ENCODE data around the gene TBC1D25. TPM values are rescaled to one million over a fixed set of nuclear protein-coding genes. Genes with fewer than 3 reads are reported as not detected.

The TBC1D25 gene
- total and polyA plus RNA-seq, 9 donors, result 3.9 to 10.8 (median 9.0) TPM

- peaks cover 7% of the 10 kb centered on the region for H3K4me1 ChIP-seq (ENCODE audit: control insufficient read depth, insufficient read depth, low read length)
- DNase-seq, result peak; percentile 97
- H3K9me3 ChIP-seq (replicated peaks; ENCODE audit: control insufficient read depth, low read depth, low read length), result no peaks in the 10 kb centered on the region
- H3K4me3 ChIP-seq (ENCODE audit: low read length), result peak within 1 kb of the TSS; percentile 71
- peaks cover 29% of the 10 kb centered on the region for H3K36me3 ChIP-seq (ENCODE audit: control insufficient read depth, insufficient read depth, low read length)
- peak within 1 kb of the TSS; percentile 99 for H3K27ac ChIP-seq (ENCODE audit: low read length)
- 39% methylated on average over 54 of the region's 62 CpGs for WGBS (ENCODE audit: insufficient coverage)
- H3K27me3 ChIP-seq (ENCODE audit: control insufficient read depth, insufficient read depth, low read length), result no peaks in the 10 kb centered on the region
Observed at GRCh38 chrX:48597353-48598264, 58.1 kb downstream of the TBC1D25 start, which contains the start of gene WDR13. WDR13 (plus strand) TSS chrX:48597492; CDS start chrX:48597997, 505 bp downstream.

GRCh38 chrX:48598614-48599013 is 59.1 kb downstream of the TBC1D25 start:
- H3K36me3 ChIP-seq (ENCODE audit: control insufficient read depth, insufficient read depth, low read length), result peaks cover 34% of the 10 kb centered on the region
- no peaks in the 10 kb centered on the region for H3K9me3 ChIP-seq (replicated peaks; ENCODE audit: control insufficient read depth, low read depth, low read length)

GRCh38 chrX:48599341-48599740 is 59.8 kb downstream of the TBC1D25 start:
- Histone ChIP-seq H3K9me3 (replicated peaks; ENCODE audit: control insufficient read depth, low read depth, low read length) (no peaks in the 10 kb centered on the region), H3K36me3 (ENCODE audit: control insufficient read depth, insufficient read depth, low read length) (peaks cover 37% of the 10 kb centered on the region), H3K4me3 (ENCODE audit: low read length) (no peak overlapping the region), H3K27me3 (ENCODE audit: control insufficient read depth, insufficient read depth, low read length) (no peaks in the 10 kb centered on the region), H3K27ac (ENCODE audit: low read length) (no peak overlapping the region), H3K4me1 (ENCODE audit: control insufficient read depth, insufficient read depth, low read length) (peaks cover 7% of the 10 kb centered on the region)
- DNase-seq, result no peak
- WGBS (ENCODE audit: insufficient coverage), result 86% methylated on average over 20 of the region's 20 CpGs

More at GRCh38 chrX:48598614-48599013, 59.1 kb downstream of the TBC1D25 start:
- Histone ChIP-seq H3K4me1 (ENCODE audit: control insufficient read depth, insufficient read depth, low read length) (peaks cover 7% of the 10 kb centered on the region), H3K27ac (ENCODE audit: low read length) (peak overlapping the region; percentile 99), H3K27me3 (ENCODE audit: control insufficient read depth, insufficient read depth, low read length) (no peaks in the 10 kb centered on the region), H3K4me3 (ENCODE audit: low read length) (peak overlapping the region; percentile 71)
- whole genome bisulfite sequencing (ENCODE audit: insufficient coverage), result 85% methylated on average over 25 of the region's 25 CpGs
- DNase-seq, result no peak

- H3K27me3 ChIP-seq (ENCODE audit: control insufficient read depth, insufficient read depth, low read length), result no peaks in the 10 kb centered on the region
- 85% methylated on average over 15 of the region's 19 CpGs for WGBS (ENCODE audit: insufficient coverage)
- no peaks in the 10 kb centered on the region for H3K9me3 ChIP-seq (replicated peaks; ENCODE audit: control insufficient read depth, low read depth, low read length)
- H3K4me1 ChIP-seq (ENCODE audit: control insufficient read depth, insufficient read depth, low read length), result peaks cover 7% of the 10 kb centered on the region
- H3K4me3 ChIP-seq (ENCODE audit: low read length), result no peak overlapping the region
- H3K36me3 ChIP-seq (ENCODE audit: control insufficient read depth, insufficient read depth, low read length), result peaks cover 43% of the 10 kb centered on the region
- no peak overlapping the region for H3K27ac ChIP-seq (ENCODE audit: low read length)
- DNase-seq, result no peak
Observed at GRCh38 chrX:48600226-48600625, 60.7 kb downstream of the TBC1D25 start.

GRCh38 chrX:48601741-48602394 is 62.4 kb downstream of the TBC1D25 start:
- H3K36me3 ChIP-seq (ENCODE audit: control insufficient read depth, insufficient read depth, low read length), result peaks cover 44% of the 10 kb centered on the region
- H3K27ac ChIP-seq (ENCODE audit: low read length), result no peak overlapping the region
- WGBS (ENCODE audit: insufficient coverage), result 74% methylated on average over 7 of the region's 17 CpGs

GRCh38 chrX:48604701-48605100 is 65.2 kb downstream of the TBC1D25 start:
- Histone ChIP-seq H3K9me3 (replicated peaks; ENCODE audit: control insufficient read depth, low read depth, low read length) (no peaks in the 10 kb centered on the region), H3K36me3 (ENCODE audit: control insufficient read depth, insufficient read depth, low read length) (peaks cover 32% of the 10 kb centered on the region), H3K4me1 (ENCODE audit: control insufficient read depth, insufficient read depth, low read length) (no peaks in the 10 kb centered on the region), H3K4me3 (ENCODE audit: low read length) (no peak overlapping the region), H3K27me3 (ENCODE audit: control insufficient read depth, insufficient read depth, low read length) (no peaks in the 10 kb centered on the region), H3K27ac (ENCODE audit: low read length) (no peak overlapping the region)
- no peak for DNase-seq
- WGBS (ENCODE audit: insufficient coverage), result 90% methylated on average over 16 of the region's 16 CpGs

More at GRCh38 chrX:48601741-48602394, 62.4 kb downstream of the TBC1D25 start:
- H3K9me3 ChIP-seq (replicated peaks; ENCODE audit: control insufficient read depth, low read depth, low read length), result no peaks in the 10 kb centered on the region
- no peak for DNase-seq
- H3K4me3 ChIP-seq (ENCODE audit: low read length), result no peak overlapping the region
- H3K27me3 ChIP-seq (ENCODE audit: control insufficient read depth, insufficient read depth, low read length), result no peaks in the 10 kb centered on the region
- H3K4me1 ChIP-seq (ENCODE audit: control insufficient read depth, insufficient read depth, low read length), result peaks cover 7% of the 10 kb centered on the region

- Histone ChIP-seq H3K27ac (ENCODE audit: low read length) (no peak overlapping the region), H3K4me1 (ENCODE audit: control insufficient read depth, insufficient read depth, low read length) (no peaks in the 10 kb centered on the region), H3K36me3 (ENCODE audit: control insufficient read depth, insufficient read depth, low read length) (peaks cover 23% of the 10 kb centered on the region), H3K4me3 (ENCODE audit: low read length) (no peak overlapping the region), H3K27me3 (ENCODE audit: control insufficient read depth, insufficient read depth, low read length) (no peaks in the 10 kb centered on the region), H3K9me3 (replicated peaks; ENCODE audit: control insufficient read depth, low read depth, low read length) (no peaks in the 10 kb centered on the region)
- 46% methylated on average over 3 of the region's 6 CpGs for WGBS (ENCODE audit: insufficient coverage)
- DNase-seq, result no peak
Observed at GRCh38 chrX:48606091-48606490, 66.6 kb downstream of the TBC1D25 start.

- H3K9me3 ChIP-seq (replicated peaks; ENCODE audit: control insufficient read depth, low read depth, low read length), result no peaks in the 10 kb centered on the region
- H3K27me3 ChIP-seq (ENCODE audit: control insufficient read depth, insufficient read depth, low read length), result no peaks in the 10 kb centered on the region
- no peak overlapping the region for H3K4me3 ChIP-seq (ENCODE audit: low read length)
- no peak overlapping the region for H3K27ac ChIP-seq (ENCODE audit: low read length)
- DNase-seq, result no peak
- H3K36me3 ChIP-seq (ENCODE audit: control insufficient read depth, insufficient read depth, low read length), result no peaks in the 10 kb centered on the region
- WGBS (ENCODE audit: insufficient coverage), result 90% methylated on average over 1 of the region's 2 CpGs
- no peaks in the 10 kb centered on the region for H3K4me1 ChIP-seq (ENCODE audit: control insufficient read depth, insufficient read depth, low read length)
Observed at GRCh38 chrX:48611703-48612102, 72.2 kb downstream of the TBC1D25 start.

Data from muscle of leg (tissue), 11 donors.